Endothelial cell of umbilical vein (primary cell): ENCODE results near the gene SHROOM2. TPM values are rescaled to one million over a fixed set of nuclear protein-coding genes. Genes with fewer than 3 reads are reported as not detected.

Experiments
- BruUV-seq: library from RNA; stranded (reverse); fragments of 400-500 nt; replicated peaks from 2 replicates; lab custom pipeline; 2021; lab: Mats Ljungman, UMichigan
- CTCF ChIA-PET: fragments of 300-600, 350-600 bp; sonication (Branson Sonifier 250); formaldehyde crosslinking; loops from one replicate; lab custom pipeline; 2021; ENCODE audit warnings: antibody characterized with exemption, inconsistent platforms; lab: Charles Lee
- POLR2A ChIA-PET: fragments of 300-600, 350-600 bp; sonication (Branson Sonifier 250); formaldehyde crosslinking; loops from one replicate; lab custom pipeline; 2021; ENCODE audit warnings: antibody characterized with exemption, inconsistent platforms; lab: Charles Lee
- DNase-seq: peaks from one replicate; pipeline ENCODE4 v3.0.0-alpha.2; 2011; ENCODE audit warnings: low read depth, low spot score
- FAIRE-seq: peaks from 2 replicates; lab custom pipeline; 2011; peaks lifted over from hg19 to GRCh38; lab: Jason Lieb, UNC
- H2AFZ ChIP-seq: 2 replicates; pipeline ENCODE4 v1.6.0; 2012; ENCODE audit warnings: low read depth, low read length, control low read depth, inconsistent platforms
- H3K27ac ChIP-seq: 2 replicates; pipeline ENCODE4 v1.5.1; 2011; ENCODE audit warnings: low read depth, mild to moderate bottlenecking, control low read depth, low read length, moderate library complexity; ENCODE audit not compliant: insufficient read depth
- H3K27me3 ChIP-seq, 2 experiments: 2 replicates each; pipeline versions ENCODE4 v1.6.0 to v1.6.1; 2011; ENCODE audit warnings: low read length in 2 of 2, mixed read lengths in 1 of 2; ENCODE audit not compliant: control insufficient read depth in 2 of 2, insufficient read depth in 2 of 2
- H3K36me3 ChIP-seq, 2 experiments: 2 replicates in 1 of 2; 3 replicates in 1 of 2; pipeline ENCODE4 v1.5.1; 2011; ENCODE audit warnings: low read length in 2 of 2, mild to moderate bottlenecking in 1 of 2, moderate library complexity in 1 of 2; ENCODE audit not compliant: control insufficient read depth in 2 of 2, insufficient read depth in 2 of 2; ENCODE audit errors: extremely low read depth in 1 of 2
- H3K4me1 ChIP-seq: 3 replicates; pipeline ENCODE4 v1.5.1; 2011; ENCODE audit warnings: mild to moderate bottlenecking, low read length; ENCODE audit not compliant: control insufficient read depth, insufficient read depth; ENCODE audit errors: extremely low read depth
- H3K4me2 ChIP-seq: 2 replicates; pipeline ENCODE4 v1.6.1; 2011; ENCODE audit warnings: low read length, control low read depth, mixed read lengths; ENCODE audit not compliant: insufficient read depth
- H3K4me3 ChIP-seq, 3 experiments: fragments of 200-600 bp in 1 of 3; sonication (generic), shearing (Covaris generic) in 1 of 3; replicated peaks in 1 of 3; 2 replicates each; pipeline ENCODE4 v1.5.1; 2011 to 2016; ENCODE audit warnings: control low read depth in 3 of 3, low read length in 3 of 3, mild to moderate bottlenecking in 2 of 3, inconsistent platforms in 1 of 3, low read depth in 1 of 3, moderate library complexity in 1 of 3; ENCODE audit not compliant: insufficient read depth in 1 of 3
- H3K79me2 ChIP-seq: 2 replicates; pipeline ENCODE4 v1.6.0; 2012; ENCODE audit warnings: low read length, inconsistent platforms; ENCODE audit not compliant: control insufficient read depth, insufficient read depth
- H3K9ac ChIP-seq: replicated peaks from 2 replicates; pipeline ENCODE3; 2011; ENCODE audit warnings: low read length, control low read depth; ENCODE audit not compliant: insufficient read depth; ENCODE audit errors: extremely low read depth
- H3K9me1 ChIP-seq: replicated peaks from 3 replicates; pipeline ENCODE4 v1.6.0; 2011; ENCODE audit warnings: mild to moderate bottlenecking, low read length; ENCODE audit not compliant: control insufficient read depth, insufficient read depth; ENCODE audit errors: extremely low read depth
- H3K9me3 ChIP-seq: replicated peaks from 2 replicates; pipeline ENCODE4 v1.5.1; 2012; ENCODE audit warnings: low read length, inconsistent platforms; ENCODE audit not compliant: control insufficient read depth, insufficient read depth
- H4K20me1 ChIP-seq: replicated peaks from 2 replicates; pipeline ENCODE3; 2011; ENCODE audit warnings: mild to moderate bottlenecking, low read length; ENCODE audit not compliant: control insufficient read depth, insufficient read depth; ENCODE audit errors: extremely low read depth
- CTCF ChIP-seq, 2 donors: IDR thresholded peaks; 1 replicate in 1 of 2; 2 replicates in 1 of 2; pipeline ENCODE4 v1.5.1; 2011; ENCODE audit warnings: low read length in 2 of 2, mild to moderate bottlenecking in 2 of 2, moderate library complexity in 2 of 2, control low read depth in 1 of 2, inconsistent platforms in 1 of 2, low read depth in 1 of 2; ENCODE audit not compliant: insufficient read depth in 1 of 2; ENCODE audit errors: extremely low read depth in 1 of 2
- EZH2 ChIP-seq: IDR thresholded peaks from 2 replicates; pipeline ENCODE4 v1.6.1; 2012; ENCODE audit warnings: borderline replicate concordance, low read depth, mild to moderate bottlenecking, moderate library complexity, low read length, inconsistent platforms; ENCODE audit not compliant: severe bottlenecking
- FOS ChIP-seq: IDR thresholded peaks from 2 replicates; pipeline ENCODE4 v1.6.1; 2011; ENCODE audit warnings: mild to moderate bottlenecking, low read length, moderate library complexity, borderline replicate concordance; ENCODE audit not compliant: insufficient read depth
- GATA2 ChIP-seq: IDR thresholded peaks from 2 replicates; pipeline ENCODE4 v1.7.0; 2011; ENCODE audit warnings: low read depth, mild to moderate bottlenecking, moderate library complexity, mixed read lengths, low read length; ENCODE audit not compliant: insufficient read length, insufficient read depth
- JUN ChIP-seq: IDR thresholded peaks from 2 replicates; pipeline ENCODE4 v1.6.1; 2011; ENCODE audit warnings: borderline replicate concordance, low read depth; ENCODE audit not compliant: insufficient read length, insufficient read depth
- MAX ChIP-seq: IDR thresholded peaks from 2 replicates; pipeline ENCODE4 v1.6.1; 2011; ENCODE audit not compliant: insufficient read depth, insufficient read length
- MYC ChIP-seq: IDR thresholded peaks from one replicate; pipeline ENCODE4 v1.6.1; 2011; ENCODE audit warnings: mild to moderate bottlenecking, low read depth, low read length
- POLR2A ChIP-seq: IDR thresholded peaks from 2 replicates; pipeline ENCODE4 v1.6.1; 2012; ENCODE audit warnings: low read depth, mild to moderate bottlenecking, control low read depth, low read length
- POLR2AphosphoS5 ChIP-seq: IDR thresholded peaks from 2 replicates; pipeline ENCODE4 v1.6.1; 2012; ENCODE audit warnings: low read depth, mild to moderate bottlenecking, control low read depth, low read length, moderate library complexity; ENCODE audit not compliant: insufficient read depth
- dilution Hi-C: fragments of 300-500 bp; cut with MboI; formaldehyde crosslinking; loops from one replicate; pipeline ENCODE4 v1.15.0; 2019; ENCODE audit warnings: low sequenced_read_pairs; ENCODE audit not compliant: extremely low pct_ligation_motif_present
- intact Hi-C: fragments of 100-400 bp; cut with micrococcal nuclease; formaldehyde crosslinking; loops from one replicate; pipeline ENCODE4 v1.10.0; 2022
- polyA plus RNA-seq, 4 experiments: library from polyadenylated mRNA; depleted of rRNA in 3 of 4; stranded (reverse) in 3 of 4; unstranded in 1 of 4; fragments of >200 nt; gene quantifications; 2 replicates each; pipeline versions ENCODE4 v1.2.1 to v1.2.3, GENCODE V29; 2011 to 2012; ENCODE audit warnings: missing spikeins in 1 of 4
- total RNA-seq: library from RNA; stranded (reverse); gene quantifications from 2 replicates; pipeline ENCODE4 v1.2.3, GENCODE V29; 2021

Gene SHROOM2
- total and polyA plus RNA-seq, 2 donors (not counting 3 experiments of a cell fraction or from before 2014, with no cell fraction given), result 3.7 to 11.8 TPM

- no TSS peak for BruUV-seq
- no peak for TF ChIP-seq MYC
- ChIA-PET CTCF (interaction anchor here (0.8 kb wide), 1 partner anchor 9 kb away, joined by 3 read pairs; no protein-coding TSS in a partner anchor), POLR2A (no interaction called here)
- FAIRE-seq (peak; percentile 43), DNase-seq (no peak)
- no peak overlapping the region for H3K27ac ChIP-seq
- H3K9me3 ChIP-seq, result no peaks in the 10 kb centered on the region
- dilution Hi-C loops (no loop called here), intact Hi-C loops (no loop called here)
- no peaks in the 10 kb centered on the region for H3K79me2 ChIP-seq
- no peaks in the 10 kb centered on the region for H4K20me1 ChIP-seq
- H3K4me2 ChIP-seq, result no peak overlapping the region
- no peak overlapping the region for H2AFZ ChIP-seq
- no peaks in the 10 kb centered on the region for H3K36me3 ChIP-seq
- H3K9ac ChIP-seq, result no peak overlapping the region
- H3K27me3 ChIP-seq, result no peaks in the 10 kb centered on the region
- no peaks in the 10 kb centered on the region for H3K4me1 ChIP-seq
- no peak overlapping the region for H3K4me3 ChIP-seq
- H3K9me1 ChIP-seq, result no peaks in the 10 kb centered on the region
Measured at GRCh38 chrX:9781941-9782340, 4.3 kb upstream of the SHROOM2 start.

GRCh38 chrX:9784332-9784731, 1.9 kb upstream of the SHROOM2 start:
- ChIA-PET POLR2A (no interaction called here), CTCF (interaction anchor here (1.6 kb wide), 1 partner anchor 335 kb away, joined by 3 read pairs; no protein-coding TSS in a partner anchor)
- no peaks in the 10 kb centered on the region for H3K9me1 ChIP-seq
- no peak for FAIRE-seq
- H3K4me2 ChIP-seq, result no peak overlapping the region
- no peaks in the 10 kb centered on the region for H3K9me3 ChIP-seq
- no peak overlapping the region for H3K4me3 ChIP-seq
- no peaks in the 10 kb centered on the region for H3K27me3 ChIP-seq
- H3K79me2 ChIP-seq, result peaks cover 10% of the 10 kb centered on the region
- no peak overlapping the region for H3K9ac ChIP-seq
- intact Hi-C loops, result no loop called here
- dilution Hi-C loops, result no loop called here
- H3K4me1 ChIP-seq, result peaks cover 8% of the 10 kb centered on the region
- TF ChIP-seq FOS (no peak), POLR2AphosphoS5 (no peak), GATA2 (no peak), MAX (no peak), POLR2A (no peak), JUN (no peak), MYC (no peak), CTCF (IDR thresholded peaks at IDR 0.05; ENCODE audit: extremely low read depth in 1 of 2, insufficient read depth in 1 of 2, low read depth in 1 of 2, low read length in 2 of 2) (no peak), EZH2 (no peak)
- H3K36me3 ChIP-seq, result no peaks in the 10 kb centered on the region
- no peak for DNase-seq
- H3K27ac ChIP-seq, result no peak overlapping the region
- H4K20me1 ChIP-seq, result no peaks in the 10 kb centered on the region
- H2AFZ ChIP-seq, result no peak overlapping the region
- BruUV-seq, result no TSS peak
